ENCODE results near the gene PPL. TPM values are rescaled to one million over a fixed set of nuclear protein-coding genes. Genes with fewer than 3 reads are reported as not detected.
A peak's percentile ranks its signal among the peaks of the same experiment; 100 is the strongest.

Gene PPL
- total and polyA plus RNA-seq, 2 of the 13 experiments (the other 11 are each of a cell fraction or from before 2014, with no cell fraction given), result 5.7 to 6.6 TPM

DNA sequence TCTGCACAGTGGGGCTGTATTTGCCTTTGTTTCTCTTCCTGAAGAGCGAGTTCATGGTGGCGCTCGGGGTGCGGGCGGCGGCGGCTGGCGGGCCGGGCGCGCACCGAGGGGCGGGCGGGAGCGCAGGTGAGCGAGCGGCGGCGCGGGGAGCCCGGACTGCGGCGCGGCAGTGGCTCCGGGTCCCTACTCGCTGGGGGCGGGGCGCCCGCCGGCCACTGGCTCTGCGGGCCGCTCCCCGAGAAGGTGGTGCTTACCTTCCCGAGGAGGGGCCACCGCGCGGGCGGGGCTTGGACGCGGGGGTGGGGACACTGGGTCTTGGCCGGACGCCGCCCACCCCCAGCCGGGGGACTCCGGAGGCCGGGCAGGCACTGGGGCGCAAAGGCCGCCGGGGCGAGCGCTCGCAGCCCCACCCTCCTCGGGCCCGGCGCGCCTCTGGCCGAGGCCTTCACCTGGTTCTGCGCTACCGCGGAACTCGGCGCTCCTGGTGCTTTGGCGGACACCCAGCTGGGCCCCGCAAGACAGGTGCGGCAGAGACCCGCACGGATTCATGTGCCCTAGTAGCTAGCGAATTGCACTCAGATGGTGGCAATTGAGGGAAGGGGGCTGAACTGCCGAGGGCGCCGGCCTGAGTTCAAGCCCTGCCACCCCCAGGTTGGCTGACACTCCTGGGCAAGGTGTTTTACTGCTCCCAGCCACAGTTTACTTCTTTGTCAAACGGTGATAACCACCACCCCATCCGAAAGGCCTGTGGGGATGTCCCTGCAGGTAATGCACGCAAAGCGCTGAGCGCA, at the start of gene PPL (continued):
- TF ChIP-seq, protein P1, sequence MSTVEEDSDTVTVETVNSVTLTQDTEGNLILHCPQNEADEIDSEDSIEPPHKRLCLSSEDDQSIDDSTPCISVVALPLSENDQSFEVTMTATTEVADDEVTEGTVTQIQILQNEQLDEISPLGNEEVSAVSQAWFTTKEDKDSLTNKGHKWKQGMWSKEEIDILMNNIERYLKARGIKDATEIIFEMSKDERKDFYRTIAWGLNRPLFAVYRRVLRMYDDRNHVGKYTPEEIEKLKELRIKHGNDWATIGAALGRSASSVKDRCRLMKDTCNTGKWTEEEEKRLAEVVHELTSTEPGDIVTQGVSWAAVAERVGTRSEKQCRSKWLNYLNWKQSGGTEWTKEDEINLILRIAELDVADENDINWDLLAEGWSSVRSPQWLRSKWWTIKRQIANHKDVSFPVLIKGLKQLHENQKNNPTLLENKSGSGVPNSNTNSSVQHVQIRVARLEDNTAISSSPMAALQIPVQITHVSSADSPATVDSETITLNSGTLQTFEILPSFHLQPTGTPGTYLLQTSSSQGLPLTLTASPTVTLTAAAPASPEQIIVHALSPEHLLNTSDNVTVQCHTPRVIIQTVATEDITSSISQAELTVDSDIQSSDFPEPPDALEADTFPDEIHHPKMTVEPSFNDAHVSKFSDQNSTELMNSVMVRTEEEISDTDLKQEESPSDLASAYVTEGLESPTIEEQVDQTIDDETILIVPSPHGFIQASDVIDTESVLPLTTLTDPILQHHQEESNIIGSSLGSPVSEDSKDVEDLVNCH (CRISPR knock-in tag; IDR thresholded peaks at IDR 0.05), result no peak
- TF ChIP-seq, protein P2, sequence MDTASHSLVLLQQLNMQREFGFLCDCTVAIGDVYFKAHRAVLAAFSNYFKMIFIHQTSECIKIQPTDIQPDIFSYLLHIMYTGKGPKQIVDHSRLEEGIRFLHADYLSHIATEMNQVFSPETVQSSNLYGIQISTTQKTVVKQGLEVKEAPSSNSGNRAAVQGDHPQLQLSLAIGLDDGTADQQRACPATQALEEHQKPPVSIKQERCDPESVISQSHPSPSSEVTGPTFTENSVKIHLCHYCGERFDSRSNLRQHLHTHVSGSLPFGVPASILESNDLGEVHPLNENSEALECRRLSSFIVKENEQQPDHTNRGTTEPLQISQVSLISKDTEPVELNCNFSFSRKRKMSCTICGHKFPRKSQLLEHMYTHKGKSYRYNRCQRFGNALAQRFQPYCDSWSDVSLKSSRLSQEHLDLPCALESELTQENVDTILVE (CRISPR knock-in tag; IDR thresholded peaks at IDR 0.05), result peak; percentile 47; the same call in 1 of the 2 replicates
- TF ChIP-seq ZNF572 (CRISPR knock-in tag; IDR thresholded peaks at IDR 0.05) (no peak), HMG20A (CRISPR knock-in tag; IDR thresholded peaks at IDR 0.05; ENCODE audit: borderline replicate concordance) (no peak), ZNF350 (CRISPR knock-in tag; IDR thresholded peaks at IDR 0.05; ENCODE audit: borderline replicate concordance, low read depth) (no peak), NR3C1 (CRISPR knock-in tag; IDR thresholded peaks at IDR 0.05) (no peak), ZFAT (CRISPR knock-in tag; conservative IDR thresholded peaks at IDR 0.05) (no peak), IKZF1 (IDR thresholded peaks at IDR 0.05) (no peak), NCOA5 (CRISPR knock-in tag; IDR thresholded peaks at IDR 0.05) (no peak), FOXM1 (CRISPR knock-in tag; IDR thresholded peaks at IDR 0.05) (no peak), GZF1 (CRISPR knock-in tag; IDR thresholded peaks at IDR 0.05) (no peak), CBX2 (IDR thresholded peaks at IDR 0.05; ENCODE audit: low read depth, low read length) (no peak), CBX2 (CRISPR knock-in tag; IDR thresholded peaks at IDR 0.05; ENCODE audit: low read depth) (no peak), ZMYM3 (CRISPR knock-in tag; IDR thresholded peaks at IDR 0.05) (peak; percentile 55; the same call in 1 of the 2 replicates), MATR3 (CRISPR knock-in tag; IDR thresholded peaks at IDR 0.05) (no peak), ZC3H13 (CRISPR knock-in tag; IDR thresholded peaks at IDR 0.05) (no peak), DNMT1 (CRISPR knock-in tag; IDR thresholded peaks at IDR 0.05) (no peak), SIX4 (CRISPR knock-in tag; IDR thresholded peaks at IDR 0.05) (no peak), ZMYM2 (CRISPR knock-in tag; IDR thresholded peaks at IDR 0.05) (no peak; the same call in 1 of the 2 replicates)
- TF ChIP-seq, protein P3, sequence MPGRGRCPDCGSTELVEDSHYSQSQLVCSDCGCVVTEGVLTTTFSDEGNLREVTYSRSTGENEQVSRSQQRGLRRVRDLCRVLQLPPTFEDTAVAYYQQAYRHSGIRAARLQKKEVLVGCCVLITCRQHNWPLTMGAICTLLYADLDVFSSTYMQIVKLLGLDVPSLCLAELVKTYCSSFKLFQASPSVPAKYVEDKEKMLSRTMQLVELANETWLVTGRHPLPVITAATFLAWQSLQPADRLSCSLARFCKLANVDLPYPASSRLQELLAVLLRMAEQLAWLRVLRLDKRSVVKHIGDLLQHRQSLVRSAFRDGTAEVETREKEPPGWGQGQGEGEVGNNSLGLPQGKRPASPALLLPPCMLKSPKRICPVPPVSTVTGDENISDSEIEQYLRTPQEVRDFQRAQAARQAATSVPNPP (CRISPR knock-in tag; IDR thresholded peaks at IDR 0.05), result no peak
- TF ChIP-seq, protein P4, sequence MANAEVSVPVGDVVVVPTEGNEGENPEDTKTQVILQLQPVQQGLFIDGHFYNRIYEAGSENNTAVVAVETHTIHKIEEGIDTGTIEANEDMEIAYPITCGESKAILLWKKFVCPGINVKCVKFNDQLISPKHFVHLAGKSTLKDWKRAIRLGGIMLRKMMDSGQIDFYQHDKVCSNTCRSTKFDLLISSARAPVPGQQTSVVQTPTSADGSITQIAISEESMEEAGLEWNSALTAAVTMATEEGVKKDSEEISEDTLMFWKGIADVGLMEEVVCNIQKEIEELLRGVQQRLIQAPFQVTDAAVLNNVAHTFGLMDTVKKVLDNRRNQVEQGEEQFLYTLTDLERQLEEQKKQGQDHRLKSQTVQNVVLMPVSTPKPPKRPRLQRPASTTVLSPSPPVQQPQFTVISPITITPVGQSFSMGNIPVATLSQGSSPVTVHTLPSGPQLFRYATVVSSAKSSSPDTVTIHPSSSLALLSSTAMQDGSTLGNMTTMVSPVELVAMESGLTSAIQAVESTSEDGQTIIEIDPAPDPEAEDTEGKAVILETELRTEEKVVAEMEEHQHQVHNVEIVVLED (CRISPR knock-in tag; IDR thresholded peaks at IDR 0.05; ENCODE audit: borderline replicate concordance), result peak; percentile 59; the same call in 1 of the 2 replicates
- TF ChIP-seq, protein P5, sequence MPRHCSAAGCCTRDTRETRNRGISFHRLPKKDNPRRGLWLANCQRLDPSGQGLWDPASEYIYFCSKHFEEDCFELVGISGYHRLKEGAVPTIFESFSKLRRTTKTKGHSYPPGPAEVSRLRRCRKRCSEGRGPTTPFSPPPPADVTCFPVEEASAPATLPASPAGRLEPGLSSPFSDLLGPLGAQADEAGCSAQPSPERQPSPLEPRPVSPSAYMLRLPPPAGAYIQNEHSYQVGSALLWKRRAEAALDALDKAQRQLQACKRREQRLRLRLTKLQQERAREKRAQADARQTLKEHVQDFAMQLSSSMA (CRISPR knock-in tag; IDR thresholded peaks at IDR 0.05), result peak; percentile 67; the same call in 1 of the 2 replicates
- TF ChIP-seq, protein P6, sequence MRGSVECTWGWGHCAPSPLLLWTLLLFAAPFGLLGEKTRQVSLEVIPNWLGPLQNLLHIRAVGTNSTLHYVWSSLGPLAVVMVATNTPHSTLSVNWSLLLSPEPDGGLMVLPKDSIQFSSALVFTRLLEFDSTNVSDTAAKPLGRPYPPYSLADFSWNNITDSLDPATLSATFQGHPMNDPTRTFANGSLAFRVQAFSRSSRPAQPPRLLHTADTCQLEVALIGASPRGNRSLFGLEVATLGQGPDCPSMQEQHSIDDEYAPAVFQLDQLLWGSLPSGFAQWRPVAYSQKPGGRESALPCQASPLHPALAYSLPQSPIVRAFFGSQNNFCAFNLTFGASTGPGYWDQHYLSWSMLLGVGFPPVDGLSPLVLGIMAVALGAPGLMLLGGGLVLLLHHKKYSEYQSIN (CRISPR knock-in tag; IDR thresholded peaks at IDR 0.05; ENCODE audit: borderline replicate concordance), result no peak

Data from HepG2 (cell line).